ENCODE data around the gene RAB3IP.
"Not testable (repeated sequence)": the region's sequence is repeated elsewhere in the genome, so short reads cannot be mapped to it uniquely, and the experiment has no call there.

The RAB3IP gene

DNA sequence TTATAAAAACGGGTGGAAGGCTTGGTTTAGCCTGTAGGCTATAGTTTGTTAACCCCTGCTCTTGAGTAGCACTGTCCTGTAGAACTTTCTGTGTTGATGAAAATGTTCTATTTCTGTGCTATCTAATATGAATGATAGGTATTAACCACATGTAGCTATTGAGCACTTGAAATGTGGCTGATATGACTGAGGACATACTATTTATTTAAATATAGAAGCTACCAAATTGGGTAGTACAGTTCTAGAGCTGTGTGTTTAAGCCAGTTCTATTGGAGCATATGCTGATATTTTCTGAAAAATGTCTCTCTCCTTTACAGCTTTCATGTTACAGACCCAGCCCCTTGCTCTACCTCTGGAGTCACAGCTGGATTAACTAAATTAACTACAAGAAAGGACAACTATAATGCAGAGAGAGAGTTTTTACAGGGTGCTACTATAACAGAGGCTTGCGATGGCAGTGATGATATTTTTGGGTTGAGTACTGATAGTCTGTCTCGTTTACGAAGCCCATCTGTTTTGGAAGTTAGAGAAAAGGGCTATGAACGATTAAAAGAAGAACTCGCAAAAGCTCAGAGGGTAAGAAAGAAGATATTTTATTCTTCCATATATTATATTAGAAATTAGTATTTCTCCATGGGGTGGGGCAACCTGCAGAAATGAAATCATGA is 17.6 kb downstream of the RAB3IP start:
- DNase-seq (ENCODE audit: low read depth in 2 of 2) = no peak

- no peak for DNase-seq (ENCODE audit: low read depth in 2 of 2)
These were observed 19.4 kb downstream of the RAB3IP start for GRCh38 chr12:69758105-69758504.

DNA sequence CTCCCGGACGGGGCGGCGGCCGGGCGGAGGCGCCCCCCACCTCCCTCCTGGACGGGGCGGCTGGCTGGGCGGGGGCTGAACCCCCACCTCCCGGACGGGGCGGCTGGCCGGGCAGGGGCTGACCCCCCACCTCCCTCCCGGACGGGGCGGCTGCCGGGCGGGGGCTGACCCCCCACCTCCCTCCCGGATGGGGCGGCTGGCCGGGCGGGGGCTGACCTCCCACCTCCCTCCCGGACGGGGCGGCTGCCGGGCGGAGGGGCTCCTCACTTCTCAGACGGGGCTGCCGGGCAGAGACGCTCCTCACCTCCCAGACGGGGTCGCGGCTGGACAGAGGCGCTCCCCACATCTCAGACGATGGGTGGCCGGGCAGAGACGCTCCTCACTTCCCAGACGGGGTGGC is 20.9 kb downstream of the RAB3IP start:
- not testable (repeated sequence) for DNase-seq (ENCODE audit: low read depth in 2 of 2)

DNA sequence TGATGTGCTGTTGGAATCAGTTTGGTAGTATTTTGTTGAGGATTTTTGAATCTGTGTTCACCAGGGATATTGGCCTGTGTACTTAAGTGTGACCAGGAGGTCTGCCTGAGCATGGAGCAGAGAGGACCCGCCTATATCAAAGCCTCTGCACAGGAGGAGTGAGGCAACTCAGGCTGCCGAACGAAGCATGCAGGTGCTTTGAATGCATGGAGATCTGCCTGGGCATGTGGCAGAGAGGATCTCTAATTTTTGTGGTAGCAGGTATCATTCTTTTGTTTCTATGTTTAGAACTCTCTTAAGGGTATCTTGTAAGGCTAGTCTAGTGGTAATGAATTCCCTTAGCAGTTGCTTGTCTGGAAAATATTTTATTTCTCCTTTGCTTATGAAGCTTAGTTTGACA is 26.9 kb downstream of the RAB3IP start:
- DNase-seq (ENCODE audit: low read depth in 2 of 2) = no peak

DNA sequence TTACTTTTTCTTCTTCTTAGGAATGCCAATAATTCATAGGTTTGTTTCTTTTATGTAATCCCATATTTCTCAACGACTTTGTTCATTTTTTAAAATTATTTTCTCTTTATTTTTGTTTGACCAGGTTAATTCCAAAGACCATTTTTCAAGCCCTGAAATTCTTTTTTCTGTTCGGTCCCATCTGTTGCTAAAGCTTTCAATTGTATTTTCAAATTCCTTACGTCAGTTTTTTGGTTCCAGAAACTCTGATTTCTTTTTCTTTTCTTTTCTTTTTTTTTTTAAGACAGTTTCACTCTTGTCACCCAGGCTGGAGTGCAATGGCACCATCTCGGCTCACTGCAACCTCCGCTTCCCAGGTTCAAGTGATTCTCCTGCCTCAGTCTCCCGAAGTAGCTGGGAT is 27.6 kb downstream of the RAB3IP start:
- DNase-seq (ENCODE audit: low read depth in 2 of 2) = no peak

GRCh38 chr12:69779928-69780327 is 41.3 kb downstream of the RAB3IP start:
- DNase-seq (ENCODE audit: low read depth in 2 of 2) = no peak

DNA sequence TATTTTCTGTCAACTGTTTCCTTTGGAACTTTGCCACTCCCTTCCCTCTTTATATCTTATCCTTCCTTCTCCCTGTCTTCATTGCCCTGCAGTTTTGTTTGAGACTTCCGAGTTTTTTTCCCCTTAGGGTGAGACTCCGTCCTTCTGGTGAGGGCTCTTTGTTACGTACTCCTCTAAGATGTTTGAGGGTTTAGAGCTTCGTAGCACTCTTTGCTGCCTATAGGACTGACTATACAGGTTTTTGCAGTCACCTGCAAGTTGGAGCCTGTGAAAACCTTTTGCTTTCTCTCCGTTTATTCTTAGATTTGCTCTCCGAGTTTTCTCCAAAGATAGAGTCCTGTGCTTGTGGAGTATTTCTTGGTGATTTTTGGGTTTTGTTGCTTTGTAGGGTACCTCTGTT is 44.7 kb downstream of the RAB3IP start:
- no peak for DNase-seq (ENCODE audit: low read depth in 2 of 2)

- no peak for DNase-seq (ENCODE audit: low read depth in 2 of 2)
These were observed 50.7 kb downstream of the RAB3IP start for GRCh38 chr12:69789351-69789750.

- DNase-seq (ENCODE audit: low read depth in 2 of 2) = no peak
These were observed 53.9 kb downstream of the RAB3IP start for GRCh38 chr12:69792533-69792932.

GRCh38 chr12:69807101-69807897 is 68.6 kb downstream of the RAB3IP start:
- DNase-seq (ENCODE audit: low read depth in 2 of 2) = not testable (repeated sequence)

- no peak for DNase-seq (ENCODE audit: low read depth in 2 of 2)
These were observed 72.3 kb downstream of the RAB3IP start for GRCh38 chr12:69810870-69811498.

GRCh38 chr12:69816082-69816481 is 77.4 kb downstream of the RAB3IP start:
- no peak for DNase-seq (ENCODE audit: low read depth in 2 of 2)

GRCh38 chr12:69821032-69821455 is 82.4 kb downstream of the RAB3IP start:
- no peak for DNase-seq (ENCODE audit: low read depth in 2 of 2)

- DNase-seq (ENCODE audit: low read depth in 2 of 2) = no peak
These were observed 82.9 kb downstream of the RAB3IP start for GRCh38 chr12:69821456-69822159.

DNA sequence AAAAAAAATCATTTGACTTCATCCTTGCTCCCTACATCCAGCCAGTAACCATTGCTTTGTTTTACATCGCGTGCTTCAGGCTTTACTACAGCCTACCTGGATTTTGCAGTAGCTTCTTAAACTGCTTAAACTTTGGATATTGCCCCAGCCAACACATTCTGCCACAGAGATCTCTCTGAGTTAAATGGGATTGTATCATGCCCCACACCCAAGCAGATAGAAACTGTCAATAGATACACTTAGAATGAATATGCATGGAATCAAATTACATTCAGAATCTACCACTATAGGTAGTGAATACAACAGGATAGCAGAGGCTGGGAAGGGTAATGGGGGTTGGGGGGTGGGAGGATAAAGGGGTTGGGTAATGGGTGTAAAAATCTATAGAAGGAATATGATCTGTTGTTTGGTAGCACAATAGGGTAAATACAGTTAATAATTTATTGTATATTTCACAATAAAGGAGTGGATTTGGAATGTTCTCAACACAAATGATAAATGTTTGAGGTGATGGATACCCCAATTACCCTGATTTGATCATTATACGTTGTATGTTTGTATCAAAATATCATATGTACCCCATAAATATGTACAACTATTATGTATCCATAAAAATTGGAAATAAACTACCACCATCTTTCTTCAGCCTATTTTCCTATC is 83.7 kb downstream of the RAB3IP start:
- DNase-seq (ENCODE audit: low read depth in 2 of 2) = no peak

DNA sequence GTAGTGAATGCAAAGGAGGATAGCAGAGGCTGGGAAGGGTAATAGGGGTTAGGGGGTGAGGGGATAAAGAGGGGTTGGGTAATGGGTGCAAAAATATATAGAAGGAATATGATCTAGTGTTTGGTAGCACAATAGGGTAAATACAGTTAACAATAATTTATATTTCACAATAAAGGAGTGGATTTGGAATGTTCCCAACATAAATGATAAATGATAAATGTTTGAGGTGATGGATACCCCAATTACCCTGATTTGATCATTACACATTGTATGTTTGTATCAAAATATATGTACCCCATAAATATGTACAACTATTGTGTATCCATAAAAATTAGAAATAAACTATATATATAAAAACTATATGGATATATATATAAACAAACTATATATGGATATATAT is 85.4 kb downstream of the RAB3IP start:
- no peak for DNase-seq (ENCODE audit: low read depth in 2 of 2)

GRCh38 chr12:69824966-69825560 is 86.4 kb downstream of the RAB3IP start, which contains the start of gene MYRFL:
TSS of gene MYRFL (plus strand) at chr12:69825227. CDS start at chr12:69825518, 291 bp downstream.
- DNase-seq (ENCODE audit: low read depth in 2 of 2) = no peak

DNA sequence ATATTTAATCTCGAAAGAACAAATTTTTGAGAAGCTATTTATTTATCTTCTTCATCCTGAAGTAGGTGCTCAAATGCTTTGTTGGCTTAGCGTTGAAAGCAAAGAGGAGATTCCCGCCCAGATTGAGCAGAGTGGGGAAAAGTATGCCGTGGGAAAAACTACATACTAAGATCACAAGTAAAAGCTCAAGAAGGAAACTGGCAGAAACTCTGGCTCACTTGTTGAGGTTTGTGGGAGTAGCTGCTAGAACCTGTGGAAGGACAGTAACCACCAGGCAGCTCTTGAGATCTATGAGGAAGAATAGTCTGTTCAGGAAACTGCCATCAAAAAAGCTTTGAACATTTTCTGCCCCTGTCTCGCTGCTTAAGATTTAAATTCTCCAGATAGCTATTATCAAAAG is 90.2 kb downstream of the RAB3IP start:
- DNase-seq (ENCODE audit: low read depth in 2 of 2) = no peak

DNA sequence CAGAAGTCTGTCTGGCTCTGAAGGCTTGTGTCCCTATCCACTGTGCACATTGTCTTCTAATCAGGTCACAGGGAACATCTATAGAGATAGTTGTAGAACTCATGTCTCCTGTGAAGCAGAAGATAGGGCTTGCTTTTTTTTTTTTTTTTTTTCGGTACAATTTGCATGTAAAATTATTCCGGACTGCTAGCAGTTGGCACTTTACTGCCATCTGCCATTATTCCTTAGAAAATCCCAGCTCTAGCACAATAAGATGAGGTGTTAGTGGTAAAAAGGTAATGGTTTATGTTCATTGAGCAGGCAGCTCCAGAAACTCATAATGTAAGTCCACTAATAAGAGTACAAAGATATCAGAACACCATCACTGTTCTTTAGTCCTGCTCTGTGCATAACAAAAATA is 95.0 kb downstream of the RAB3IP start:
- no peak for DNase-seq (ENCODE audit: low read depth in 2 of 2)

- DNase-seq (ENCODE audit: low read depth in 2 of 2) = no peak
These were observed 95.5 kb downstream of the RAB3IP start for GRCh38 chr12:69834147-69834546.

- DNase-seq (ENCODE audit: low read depth in 2 of 2) = no peak
These were observed 95.9 kb downstream of the RAB3IP start for GRCh38 chr12:69834576-69834975.

Data from stimulated activated CD8-positive, alpha-beta memory T cell treated with anti-CD3 and anti-CD28 coated beads, Interleukin-15, amount 100 ng/mL, for 48 hours (primary cell).